ENCODE measurements around the gene UMAD1.

- TF ChIP-seq CTCF (IDR thresholded peaks at IDR 0.05; ENCODE audit: low read length) (no peak), EZH2 (optimal IDR thresholded peaks at IDR 0.05; ENCODE audit: low read depth, low read length) (no peak)
Measured at GRCh38 chr7:7922684-7923385, 282.3 kb downstream of the UMAD1 start.

Measured in MM.1S (cell line).